ENCODE results near the gene TENT5C. TPM values are rescaled to one million over a fixed set of nuclear protein-coding genes. Genes with fewer than 3 reads are reported as not detected.

Gene TENT5C
- total RNA-seq, 2 donors from 2014 or later = 5.4 to 6.9 TPM

DNA sequence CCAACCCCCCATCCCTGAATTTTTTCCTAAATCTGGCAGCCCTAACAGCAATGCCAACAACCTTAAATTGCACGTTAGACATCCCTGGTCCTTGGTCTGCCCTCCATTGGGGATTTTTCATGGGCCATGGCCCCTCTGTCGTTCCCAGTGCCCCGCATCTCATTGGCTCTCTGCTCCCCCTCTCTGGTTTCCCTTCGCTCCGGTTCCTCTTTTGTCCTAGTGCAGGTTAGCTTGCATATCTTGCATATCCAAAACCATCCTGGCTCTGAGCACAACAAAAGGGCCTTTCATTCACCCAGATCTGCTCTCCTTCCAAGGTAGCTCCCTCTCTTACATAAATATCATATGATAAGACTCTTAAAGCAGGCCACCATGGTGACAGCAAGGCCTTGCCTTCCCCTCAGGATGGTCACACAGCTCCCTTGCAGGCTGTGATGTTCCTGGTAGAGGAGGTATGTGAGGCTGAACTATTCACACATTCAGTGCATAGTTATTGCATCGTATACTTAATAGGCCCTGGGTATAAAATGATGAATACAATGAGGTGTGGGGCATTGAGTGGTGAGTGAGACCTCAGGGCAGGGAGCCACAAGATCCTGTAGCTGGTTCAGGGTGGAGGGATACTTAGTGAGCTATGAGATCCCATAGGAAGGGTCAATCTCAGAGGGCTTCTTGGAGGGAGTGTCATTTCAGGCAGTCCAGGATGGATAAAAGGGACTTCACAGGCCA is 45.2 kb downstream of the TENT5C start:
- H3K4me3 ChIP-seq = no peak overlapping the region
- TF ChIP-seq, protein P1, sequence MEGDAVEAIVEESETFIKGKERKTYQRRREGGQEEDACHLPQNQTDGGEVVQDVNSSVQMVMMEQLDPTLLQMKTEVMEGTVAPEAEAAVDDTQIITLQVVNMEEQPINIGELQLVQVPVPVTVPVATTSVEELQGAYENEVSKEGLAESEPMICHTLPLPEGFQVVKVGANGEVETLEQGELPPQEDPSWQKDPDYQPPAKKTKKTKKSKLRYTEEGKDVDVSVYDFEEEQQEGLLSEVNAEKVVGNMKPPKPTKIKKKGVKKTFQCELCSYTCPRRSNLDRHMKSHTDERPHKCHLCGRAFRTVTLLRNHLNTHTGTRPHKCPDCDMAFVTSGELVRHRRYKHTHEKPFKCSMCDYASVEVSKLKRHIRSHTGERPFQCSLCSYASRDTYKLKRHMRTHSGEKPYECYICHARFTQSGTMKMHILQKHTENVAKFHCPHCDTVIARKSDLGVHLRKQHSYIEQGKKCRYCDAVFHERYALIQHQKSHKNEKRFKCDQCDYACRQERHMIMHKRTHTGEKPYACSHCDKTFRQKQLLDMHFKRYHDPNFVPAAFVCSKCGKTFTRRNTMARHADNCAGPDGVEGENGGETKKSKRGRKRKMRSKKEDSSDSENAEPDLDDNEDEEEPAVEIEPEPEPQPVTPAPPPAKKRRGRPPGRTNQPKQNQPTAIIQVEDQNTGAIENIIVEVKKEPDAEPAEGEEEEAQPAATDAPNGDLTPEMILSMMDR (IDR thresholded peaks at IDR 0.05) = no peak
- DNase-seq (ENCODE audit: low spot score) = no peak
- no peak overlapping the region for H3K27ac ChIP-seq
- ATAC-seq (ENCODE audit: insufficient number of reproducible peaks, low FRiP score, low read depth) = no peak
- H3K4me1 ChIP-seq (ENCODE audit: control insufficient read depth in 1 of 2, low read depth in 2 of 2) = peaks cover 0 to 8% of the 10 kb centered on the region in 2 donors
- H3K9me3 ChIP-seq = no peaks in the 10 kb centered on the region
- H3K36me3 ChIP-seq = no peaks in the 10 kb centered on the region
- no peaks in the 10 kb centered on the region for H3K27me3 ChIP-seq (replicated peaks; ENCODE audit: insufficient read depth)

DNA sequence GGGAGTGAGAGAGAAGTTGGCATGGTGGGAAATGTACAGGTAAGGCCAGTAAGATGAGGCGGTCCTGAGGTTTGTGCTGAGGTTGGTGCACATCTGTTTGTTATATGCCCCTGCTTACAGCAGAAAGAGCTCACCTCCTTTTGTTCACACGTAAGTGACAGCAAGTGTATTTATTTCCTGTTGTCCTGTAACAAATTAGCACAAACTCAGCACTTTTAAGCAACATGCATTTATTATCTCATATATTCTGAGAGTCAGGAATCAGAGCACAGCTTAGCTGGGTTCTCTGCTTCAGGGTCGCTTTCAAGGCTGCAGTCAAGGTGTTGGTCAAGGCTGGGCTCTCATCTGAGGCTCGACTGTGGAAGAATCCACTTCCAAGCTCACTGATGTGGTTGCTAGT is 45.8 kb downstream of the TENT5C start:
- no peaks in the 10 kb centered on the region for H3K9me3 ChIP-seq
- peaks cover 0 to 2% of the 10 kb centered on the region in 2 donors for H3K4me1 ChIP-seq (ENCODE audit: control insufficient read depth in 1 of 2, low read depth in 2 of 2)
- H3K27me3 ChIP-seq (replicated peaks; ENCODE audit: insufficient read depth) = no peaks in the 10 kb centered on the region
- no peak overlapping the region for H3K27ac ChIP-seq
- TF ChIP-seq, protein P1 (IDR thresholded peaks at IDR 0.05) = no peak
- H3K36me3 ChIP-seq = no peaks in the 10 kb centered on the region
- H3K4me3 ChIP-seq = no peak overlapping the region
- no peak for DNase-seq (ENCODE audit: low spot score)
- ATAC-seq (ENCODE audit: insufficient number of reproducible peaks, low FRiP score, low read depth) = no peak

DNA sequence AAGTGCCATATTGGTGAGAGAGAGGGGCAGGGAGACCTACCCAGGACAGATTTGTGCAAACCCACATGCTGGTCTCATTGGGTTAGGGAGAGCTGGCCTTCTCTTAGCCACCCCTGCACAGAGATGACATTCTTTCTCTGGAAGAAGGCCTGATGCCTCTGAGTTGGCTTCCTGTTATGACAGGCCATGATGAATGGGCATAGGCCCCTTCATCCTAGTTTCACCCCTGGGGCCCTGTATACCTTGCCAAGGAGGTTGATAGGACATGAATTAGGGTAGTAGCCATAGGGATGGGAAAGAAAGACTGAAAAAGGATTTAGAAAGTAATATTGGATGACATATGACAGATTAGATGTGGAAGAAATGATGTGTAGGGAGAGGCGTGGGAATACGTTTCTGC is 46.6 kb downstream of the TENT5C start:
- TF ChIP-seq, protein P1 (IDR thresholded peaks at IDR 0.05) = no peak
- H3K27ac ChIP-seq = no peak overlapping the region
- H3K36me3 ChIP-seq = no peaks in the 10 kb centered on the region
- peaks cover 0 to 3% of the 10 kb centered on the region in 2 donors for H3K4me1 ChIP-seq (ENCODE audit: control insufficient read depth in 1 of 2, low read depth in 2 of 2)
- no peak overlapping the region for H3K4me3 ChIP-seq
- DNase-seq (ENCODE audit: low spot score) (no peak), ATAC-seq (ENCODE audit: insufficient number of reproducible peaks, low FRiP score, low read depth) (no peak)
- no peaks in the 10 kb centered on the region for H3K27me3 ChIP-seq (replicated peaks; ENCODE audit: insufficient read depth)
- no peaks in the 10 kb centered on the region for H3K9me3 ChIP-seq

DNA sequence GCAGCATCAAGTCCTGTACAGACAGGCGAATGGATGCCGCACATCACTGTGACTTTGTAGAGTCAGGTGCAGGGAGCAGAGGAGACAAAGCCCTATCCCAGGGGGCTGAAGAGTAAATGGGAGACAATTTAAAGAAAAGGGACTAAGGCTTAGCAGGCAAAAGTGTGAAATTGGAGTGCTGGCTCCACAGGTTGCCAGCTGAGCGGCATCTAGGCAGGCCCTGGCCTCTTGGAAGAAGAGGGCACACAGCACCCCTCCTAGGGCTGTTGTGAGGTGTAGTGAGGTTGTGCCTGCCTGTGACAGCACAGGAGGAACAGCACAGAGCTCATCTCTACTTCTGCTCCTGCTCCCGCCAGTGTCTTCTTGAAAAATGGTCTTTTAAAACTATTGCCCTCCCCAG is 47.3 kb downstream of the TENT5C start:
- peaks cover 0 to 3% of the 10 kb centered on the region in 2 donors for H3K4me1 ChIP-seq (ENCODE audit: control insufficient read depth in 1 of 2, low read depth in 2 of 2)
- H3K27me3 ChIP-seq (replicated peaks; ENCODE audit: insufficient read depth) = no peaks in the 10 kb centered on the region
- H3K9me3 ChIP-seq = no peaks in the 10 kb centered on the region
- TF ChIP-seq, protein P1 (IDR thresholded peaks at IDR 0.05) = no peak
- ATAC-seq (ENCODE audit: insufficient number of reproducible peaks, low FRiP score, low read depth) = no peak
- no peaks in the 10 kb centered on the region for H3K36me3 ChIP-seq
- DNase-seq (ENCODE audit: low spot score) = no peak
- no peak overlapping the region for H3K27ac ChIP-seq
- H3K4me3 ChIP-seq = no peak overlapping the region

DNA sequence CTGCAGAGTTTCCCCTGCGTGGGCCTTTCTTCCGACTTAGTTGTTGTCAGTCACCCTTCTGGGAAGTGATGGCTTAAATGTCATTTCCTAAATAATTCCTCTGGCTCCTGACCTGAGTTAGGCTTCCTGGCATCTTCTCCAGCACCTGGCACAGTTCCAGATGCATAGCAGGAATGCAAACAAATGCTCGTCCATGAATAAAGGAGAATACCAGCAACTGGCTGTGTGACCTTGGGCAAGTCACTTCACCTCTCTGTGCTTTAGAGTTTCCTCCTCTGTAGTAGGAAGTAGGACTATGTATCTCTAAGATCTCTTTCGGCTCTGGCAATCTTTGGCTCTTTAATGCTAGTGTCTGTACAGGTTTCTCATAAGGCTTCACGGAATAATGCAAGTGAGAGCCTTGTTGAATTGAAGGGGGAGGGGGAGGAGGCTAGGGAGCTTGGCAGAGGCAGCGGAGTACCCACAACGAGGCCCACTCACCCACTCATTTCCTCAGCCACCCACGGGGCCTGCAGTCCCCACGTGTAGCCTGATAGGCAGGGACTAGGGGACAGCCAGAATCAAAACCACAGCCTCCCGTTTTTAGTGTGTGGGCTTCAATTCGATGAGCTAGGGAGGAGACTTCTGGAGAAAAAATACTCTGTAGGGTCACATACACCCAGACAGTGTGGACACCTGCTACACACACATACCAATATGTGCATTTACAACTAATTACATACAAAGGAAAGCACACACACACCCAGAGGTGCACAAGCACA is 48.1 kb downstream of the TENT5C start:
- DNase-seq (ENCODE audit: low spot score) (no peak), ATAC-seq (ENCODE audit: insufficient number of reproducible peaks, low FRiP score, low read depth) (no peak)
- TF ChIP-seq, protein P1 (IDR thresholded peaks at IDR 0.05) = no peak
- H3K27me3 ChIP-seq (replicated peaks; ENCODE audit: insufficient read depth) = no peaks in the 10 kb centered on the region
- peaks cover 0 to 3% of the 10 kb centered on the region in 2 donors for H3K4me1 ChIP-seq (ENCODE audit: control insufficient read depth in 1 of 2, low read depth in 2 of 2)
- no peaks in the 10 kb centered on the region for H3K36me3 ChIP-seq
- H3K4me3 ChIP-seq = no peak overlapping the region
- no peak overlapping the region for H3K27ac ChIP-seq
- no peaks in the 10 kb centered on the region for H3K9me3 ChIP-seq

Data from thoracic aorta (tissue), 2 donors.